Mesothelial cell of epicardium (in vitro differentiated cells): ENCODE results near the gene PIP5K1C. TPM values are rescaled to one million over a fixed set of nuclear protein-coding genes. Genes with fewer than 3 reads are reported as not detected.

Experiments used
- DNase-seq, 2 experiments: peaks; one replicate each; pipeline ENCODE4 v3.0.0; 2021; ENCODE audit warnings: low spot score in 2 of 2; ENCODE audit not compliant: unreplicated experiment in 2 of 2
- H3K27ac Mint-ChIP-seq: 2 replicates; pipeline ENCODE4 v1.8.0; 2021; ENCODE audit warnings: mixed read lengths
- H3K27me3 Mint-ChIP-seq: 2 replicates; pipeline ENCODE4 v1.8.0; 2021; ENCODE audit warnings: low read depth, mixed read lengths
- H3K36me3 Mint-ChIP-seq: 2 replicates; pipeline ENCODE4 v1.8.0; 2021; ENCODE audit warnings: mixed read lengths
- H3K4me1 Mint-ChIP-seq: 2 replicates; pipeline ENCODE4 v1.8.0; 2021; ENCODE audit warnings: mixed read lengths
- H3K4me3 Mint-ChIP-seq: 2 replicates; pipeline ENCODE4 v1.8.0; 2021; ENCODE audit warnings: mild to moderate bottlenecking, moderate library complexity, mixed read lengths
- H3K9me3 Mint-ChIP-seq: 2 replicates; pipeline ENCODE4 v1.8.0; 2021; ENCODE audit warnings: mixed read lengths
- total RNA-seq: library from RNA; stranded (reverse); gene quantifications from 3 replicates; pipeline ENCODE4 v1.2.1, GENCODE V29; 2021
- TF ChIP-seq, protein P1 (sequence below): fragments of 200-600 bp; sonication (generic); IDR thresholded peaks from one replicate; pipeline ENCODE4 v1.5.0; 2021; ENCODE audit warnings: antibody characterized with exemption; ENCODE audit not compliant: unreplicated experiment

The PIP5K1C gene
- total RNA-seq, 1 donor from 2014 or later = 45.7 TPM

DNA sequence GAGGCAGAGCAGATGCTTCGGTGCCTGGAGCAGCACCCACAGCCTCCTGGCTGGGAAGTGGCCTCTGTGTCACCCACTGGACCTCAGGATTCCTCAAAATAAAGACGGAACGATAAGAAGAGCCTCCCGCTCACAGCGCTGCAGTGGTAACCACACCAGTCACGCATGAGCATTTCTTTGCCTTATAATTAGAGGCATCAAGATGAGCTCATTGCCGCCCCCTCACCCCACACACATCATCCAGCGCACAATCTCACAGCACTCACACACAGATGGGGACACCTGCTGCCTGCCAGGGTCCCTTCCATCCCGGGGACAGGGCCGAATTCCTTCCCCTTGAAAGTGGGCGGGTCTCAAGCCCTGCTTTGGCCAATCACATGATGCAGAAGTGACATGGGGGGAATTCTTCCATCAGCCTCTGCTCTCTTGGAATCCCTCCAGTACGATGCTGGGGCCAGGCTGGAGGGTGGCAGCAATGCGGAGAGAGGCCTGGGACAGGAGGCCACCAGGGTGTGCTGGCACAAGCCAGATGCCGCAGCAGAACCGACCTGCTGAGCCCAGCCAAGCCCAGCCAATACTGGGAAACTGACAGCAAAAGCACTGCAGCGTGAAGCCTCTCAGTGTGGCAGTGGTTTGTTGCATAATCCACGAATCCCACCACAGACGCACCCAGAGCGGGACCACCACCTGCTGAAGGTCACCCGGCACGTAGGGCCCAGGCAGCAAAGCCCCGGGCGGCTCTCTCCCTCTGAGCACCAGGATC lies 16.0 kb downstream of the PIP5K1C start:
- H3K9me3 Mint-ChIP-seq = no peaks in the 10 kb centered on the region
- peaks cover 15% of the 10 kb centered on the region for H3K36me3 Mint-ChIP-seq
- TF ChIP-seq, protein P1, sequence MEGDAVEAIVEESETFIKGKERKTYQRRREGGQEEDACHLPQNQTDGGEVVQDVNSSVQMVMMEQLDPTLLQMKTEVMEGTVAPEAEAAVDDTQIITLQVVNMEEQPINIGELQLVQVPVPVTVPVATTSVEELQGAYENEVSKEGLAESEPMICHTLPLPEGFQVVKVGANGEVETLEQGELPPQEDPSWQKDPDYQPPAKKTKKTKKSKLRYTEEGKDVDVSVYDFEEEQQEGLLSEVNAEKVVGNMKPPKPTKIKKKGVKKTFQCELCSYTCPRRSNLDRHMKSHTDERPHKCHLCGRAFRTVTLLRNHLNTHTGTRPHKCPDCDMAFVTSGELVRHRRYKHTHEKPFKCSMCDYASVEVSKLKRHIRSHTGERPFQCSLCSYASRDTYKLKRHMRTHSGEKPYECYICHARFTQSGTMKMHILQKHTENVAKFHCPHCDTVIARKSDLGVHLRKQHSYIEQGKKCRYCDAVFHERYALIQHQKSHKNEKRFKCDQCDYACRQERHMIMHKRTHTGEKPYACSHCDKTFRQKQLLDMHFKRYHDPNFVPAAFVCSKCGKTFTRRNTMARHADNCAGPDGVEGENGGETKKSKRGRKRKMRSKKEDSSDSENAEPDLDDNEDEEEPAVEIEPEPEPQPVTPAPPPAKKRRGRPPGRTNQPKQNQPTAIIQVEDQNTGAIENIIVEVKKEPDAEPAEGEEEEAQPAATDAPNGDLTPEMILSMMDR = no peak
- H3K27ac Mint-ChIP-seq = peak overlapping the region; percentile 72
- no peak for DNase-seq
- H3K4me3 Mint-ChIP-seq = no peak overlapping the region
- H3K27me3 Mint-ChIP-seq = no peaks in the 10 kb centered on the region
- H3K4me1 Mint-ChIP-seq = peaks cover 15% of the 10 kb centered on the region

DNA sequence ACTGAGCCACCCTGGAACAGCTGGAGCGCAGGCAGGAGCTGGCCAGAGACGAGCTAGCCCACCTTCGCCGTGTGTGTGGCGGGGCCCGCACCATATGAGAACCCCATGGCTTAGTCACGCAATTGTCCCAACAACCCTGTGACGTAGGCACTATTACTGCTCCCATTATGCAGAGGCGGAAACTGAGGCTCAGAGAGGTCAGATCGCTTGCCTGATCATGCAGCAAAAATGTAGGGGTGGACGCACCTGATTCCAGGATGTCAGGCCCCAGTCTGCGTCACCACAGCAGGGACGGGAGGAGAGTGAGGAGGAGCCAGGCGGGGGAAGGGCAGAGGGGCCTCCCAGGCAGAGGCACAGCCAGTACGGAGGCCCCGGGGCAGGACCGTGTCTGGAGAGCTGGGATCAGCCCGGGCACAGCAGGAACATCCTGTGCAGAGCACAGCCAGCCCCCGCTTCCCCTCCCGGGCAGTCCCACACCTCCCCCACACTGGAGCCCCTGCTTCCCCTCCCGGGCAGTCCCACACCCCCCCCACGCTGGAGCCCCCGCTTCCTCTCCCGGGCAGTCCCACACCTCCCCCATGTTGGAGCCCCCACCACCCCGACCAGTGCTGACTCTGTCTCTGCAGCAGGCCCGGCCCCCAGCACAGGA lies 16.7 kb downstream of the PIP5K1C start:
- DNase-seq = no peak
- peaks cover 15% of the 10 kb centered on the region for H3K36me3 Mint-ChIP-seq

DNA sequence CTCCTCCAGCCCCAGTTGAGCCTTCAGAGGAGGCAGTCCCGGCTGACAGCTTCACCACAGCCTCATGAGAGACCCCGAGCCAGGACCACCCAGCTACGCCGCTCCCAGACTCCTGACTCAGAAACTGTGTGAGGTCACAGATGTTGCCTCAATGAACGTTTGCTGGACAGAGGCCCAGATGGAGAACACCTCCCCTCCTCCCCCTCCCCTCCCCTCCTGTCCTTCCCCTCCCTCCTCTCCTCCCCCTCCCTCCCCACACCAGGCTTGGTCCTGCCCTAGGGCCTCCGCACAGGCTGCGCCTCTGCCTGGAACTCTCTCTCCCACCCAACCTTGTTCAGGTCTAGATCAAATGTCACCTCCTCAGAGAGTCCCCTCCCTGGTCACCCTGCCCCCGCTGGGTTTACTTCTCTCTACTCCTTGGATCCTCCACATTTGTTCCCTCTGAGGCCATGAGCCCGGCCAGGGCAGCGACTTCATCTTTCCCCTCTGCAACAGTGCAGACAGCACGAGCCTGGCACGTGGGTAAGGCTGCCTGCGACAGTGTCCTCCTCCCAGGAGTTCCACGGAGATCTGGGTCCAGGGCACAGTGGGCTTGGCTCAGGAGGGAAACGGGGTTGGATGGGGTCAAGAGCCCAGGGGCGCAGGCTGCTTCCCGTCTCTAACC lies 17.4 kb downstream of the PIP5K1C start:
- TF ChIP-seq, protein P1 = no peak
- H3K27me3 Mint-ChIP-seq = no peaks in the 10 kb centered on the region
- H3K9me3 Mint-ChIP-seq = no peaks in the 10 kb centered on the region
- H3K4me1 Mint-ChIP-seq = peaks cover 13% of the 10 kb centered on the region
- H3K27ac Mint-ChIP-seq = peak overlapping the region; percentile 61
- no peak for DNase-seq
- peaks cover 15% of the 10 kb centered on the region for H3K36me3 Mint-ChIP-seq
- H3K4me3 Mint-ChIP-seq = no peak overlapping the region

More for the DNA sequence above, 16.7 kb downstream of the PIP5K1C start:
- Mint-ChIP-seq H3K4me3 (no peak overlapping the region), H3K27ac (peak overlapping the region; percentile 72), H3K4me1 (peaks cover 15% of the 10 kb centered on the region), H3K27me3 (no peaks in the 10 kb centered on the region), H3K9me3 (no peaks in the 10 kb centered on the region)
- TF ChIP-seq, protein P1 = no peak

DNA sequence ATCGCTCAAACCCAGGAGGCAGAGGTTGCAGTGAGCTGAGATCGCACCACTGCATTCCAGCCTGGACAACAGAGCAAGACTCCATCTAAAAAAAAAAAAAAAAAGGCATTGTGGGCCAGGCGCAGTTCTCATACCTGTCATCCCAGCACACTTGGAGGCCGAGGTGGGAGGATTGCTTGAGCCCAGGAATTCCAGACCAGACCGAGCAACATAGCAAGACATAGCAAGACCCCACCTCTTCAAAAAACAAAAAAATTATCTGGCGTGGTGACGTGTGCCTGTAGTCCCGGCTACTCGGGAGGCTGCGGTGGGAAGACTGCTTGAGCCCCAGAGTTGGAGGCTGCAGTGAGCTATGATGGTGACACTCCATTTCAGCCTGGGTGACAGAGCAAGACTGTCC lies 18.0 kb downstream of the PIP5K1C start:
- no peak for DNase-seq
- peaks cover 15% of the 10 kb centered on the region for H3K36me3 Mint-ChIP-seq
- TF ChIP-seq, protein P1 = no peak
- no peaks in the 10 kb centered on the region for H3K9me3 Mint-ChIP-seq
- H3K4me3 Mint-ChIP-seq = no peak overlapping the region
- no peak overlapping the region for H3K27ac Mint-ChIP-seq
- H3K4me1 Mint-ChIP-seq = peaks cover 12% of the 10 kb centered on the region
- H3K27me3 Mint-ChIP-seq = no peaks in the 10 kb centered on the region

DNA sequence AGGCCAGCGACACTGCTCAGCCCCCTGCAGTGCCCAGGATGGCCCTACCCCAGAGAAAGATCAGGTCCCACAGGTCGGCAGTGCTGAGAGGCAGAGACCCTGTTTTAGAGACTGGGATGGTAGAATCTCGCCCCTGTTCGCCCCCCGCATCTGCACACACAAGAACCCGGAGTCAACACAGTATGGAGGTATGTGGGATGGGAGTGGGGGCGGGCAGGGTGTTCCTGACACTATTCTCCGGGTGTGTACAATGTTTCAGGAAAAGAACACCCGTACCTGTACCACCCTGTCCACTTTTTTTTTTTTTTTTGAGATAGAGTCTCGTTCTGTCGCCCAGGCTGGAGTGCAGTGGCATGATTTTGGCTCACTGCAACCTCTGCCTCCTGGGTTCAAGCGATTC lies 19.3 kb downstream of the PIP5K1C start:
- H3K4me1 Mint-ChIP-seq = peaks cover 10% of the 10 kb centered on the region
- no peak overlapping the region for H3K27ac Mint-ChIP-seq
- TF ChIP-seq, protein P1 = no peak

More for the DNA sequence above, 19.3 kb downstream of the PIP5K1C start:
- Mint-ChIP-seq H3K9me3 (no peaks in the 10 kb centered on the region), H3K4me3 (no peak overlapping the region), H3K27me3 (no peaks in the 10 kb centered on the region), H3K36me3 (peaks cover 15% of the 10 kb centered on the region)
- no peak for DNase-seq
